Fibroblast of villous mesenchyme (primary cell): ENCODE measurements around the gene FAM9C. TPM values are rescaled to one million over a fixed set of nuclear protein-coding genes. Genes with fewer than 3 reads are reported as not detected.
"Not testable (repeated sequence)": the region's sequence is repeated elsewhere in the genome, so short reads cannot be mapped to it uniquely, and the experiment has no call there.

Experiments used
- DNase-seq: peaks from one replicate; pipeline ENCODE4 v3.0.0-alpha.2; 2010; ENCODE audit warnings: low read depth
- H3K4me3 ChIP-seq: 2 replicates; pipeline ENCODE4 v1.5.1; 2011; ENCODE audit warnings: low read depth, mild to moderate bottlenecking, low read length
- CTCF ChIP-seq: IDR thresholded peaks from 2 replicates; pipeline ENCODE4 v1.5.1; 2012; ENCODE audit warnings: low read depth, mild to moderate bottlenecking, low read length; ENCODE audit not compliant: insufficient read depth
- total RNA-seq: library from RNA; depleted of rRNA; stranded (reverse); fragments of >200 nt; gene quantifications from 2 replicates; pipeline ENCODE4 v1.2.3, GENCODE V29; 2012

FAM9C gene
- total RNA-seq, 1 donor, result under 0.01 TPM

GRCh38 chrX:13064599-13065143 is 20.3 kb upstream of the FAM9C start:
- TF ChIP-seq CTCF, result no peak
- peak; percentile 70 for DNase-seq
- no peak overlapping the region for H3K4me3 ChIP-seq

- not testable (repeated sequence) for DNase-seq, H3K4me3 ChIP-seq
These were observed 18.7 kb upstream of the FAM9C start for GRCh38 chrX:13063124-13063523.

- not testable (repeated sequence) for H3K4me3 ChIP-seq, DNase-seq
These were observed 17.9 kb upstream of the FAM9C start for GRCh38 chrX:13062331-13062730.

GRCh38 chrX:13061215-13061708 is 16.8 kb upstream of the FAM9C start:
- not testable (repeated sequence) for DNase-seq, H3K4me3 ChIP-seq

- no peak for TF ChIP-seq CTCF
- peak; percentile 88 for DNase-seq
- H3K4me3 ChIP-seq, result no peak overlapping the region
These were observed 15.4 kb upstream of the FAM9C start for GRCh38 chrX:13059637-13060499.

- DNase-seq, result no peak
- no peak for TF ChIP-seq CTCF
- no peak overlapping the region for H3K4me3 ChIP-seq
These were observed 11.1 kb upstream of the FAM9C start for GRCh38 chrX:13055486-13055885.

- DNase-seq, result no peak
- H3K4me3 ChIP-seq, result no peak overlapping the region
- TF ChIP-seq CTCF, result no peak
These were observed 8.8 kb upstream of the FAM9C start for GRCh38 chrX:13053171-13053570.

- H3K4me3 ChIP-seq, result no peak overlapping the region
- no peak for DNase-seq
- no peak for TF ChIP-seq CTCF
These were observed 7.2 kb upstream of the FAM9C start for GRCh38 chrX:13051529-13052172.
